Measurements from ENCODE around the gene THAP11.
A peak's percentile ranks its signal among the peaks of the same experiment; 100 is the strongest.

The THAP11 gene

DNA sequence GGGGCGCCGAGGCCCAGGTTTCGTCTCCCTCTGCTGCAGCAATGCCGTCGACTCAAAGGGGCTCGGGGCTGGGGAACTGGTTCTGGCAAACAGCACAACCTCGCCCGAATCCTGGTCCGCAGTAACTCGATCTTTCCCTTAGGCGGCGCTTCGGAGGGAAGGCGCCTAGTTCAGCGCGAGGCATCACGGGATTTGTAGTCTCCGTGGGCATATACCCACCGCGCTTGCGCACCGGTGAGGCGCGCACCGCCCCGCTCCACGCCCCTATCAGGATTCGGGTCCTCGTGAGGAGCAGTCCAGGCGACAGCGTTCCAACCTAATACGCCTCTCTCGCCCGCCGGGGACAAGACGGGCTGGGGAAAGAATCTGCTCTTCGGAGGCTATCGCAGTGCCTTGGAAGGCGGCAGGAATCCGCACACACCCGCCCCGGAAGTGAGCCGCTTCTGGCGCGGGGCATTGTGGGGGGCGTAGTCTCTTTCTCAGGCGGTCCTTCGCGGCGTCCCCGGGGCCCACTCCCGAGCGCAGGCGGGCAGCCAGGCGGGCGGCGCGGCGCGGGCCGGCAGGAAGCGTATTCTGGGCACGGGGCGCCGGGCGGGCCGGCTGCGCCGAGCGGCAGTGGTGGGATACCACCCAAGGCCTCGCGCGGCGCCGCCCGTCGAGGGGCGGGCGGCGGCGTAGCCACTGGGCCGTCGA lies at the start of gene THAP11:
TSS of gene THAP11 (plus strand) at position 505 of the 693 bp plus-strand sequence. CDS start 235 bp downstream, outside the sequence.
- peak; percentile 45 to 100 (median 92) for DNase-seq

DNA sequence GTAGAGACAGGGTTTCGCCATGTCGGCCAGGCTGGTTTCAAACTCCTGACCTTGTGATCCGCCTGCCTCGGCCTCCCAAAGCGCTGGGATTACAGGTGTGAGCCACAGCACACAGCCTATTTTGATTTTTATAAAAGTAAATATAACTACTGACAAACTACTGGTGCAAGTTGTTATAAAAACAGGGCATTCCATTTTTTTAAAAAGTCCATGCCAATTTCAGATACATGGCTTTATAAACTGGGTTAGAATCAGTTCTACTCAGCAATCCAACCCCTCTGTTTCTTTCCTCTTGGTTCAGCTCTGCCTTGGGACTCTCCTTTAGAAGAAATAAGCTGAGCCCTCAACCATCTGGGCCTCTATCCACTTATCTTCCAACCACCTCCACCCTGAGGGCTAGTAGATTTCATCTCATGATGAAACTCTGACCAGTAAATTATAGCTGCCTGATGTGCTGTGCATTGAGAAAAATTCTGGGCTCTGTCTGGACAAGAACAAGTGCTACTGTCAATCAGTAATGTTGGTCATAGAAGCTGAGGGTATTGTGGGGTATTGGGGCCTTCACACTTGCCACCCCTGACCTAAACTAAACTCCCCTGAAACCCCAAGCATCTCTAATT lies 45.9 kb upstream of the THAP11 start:
- no peak for DNase-seq

DNA sequence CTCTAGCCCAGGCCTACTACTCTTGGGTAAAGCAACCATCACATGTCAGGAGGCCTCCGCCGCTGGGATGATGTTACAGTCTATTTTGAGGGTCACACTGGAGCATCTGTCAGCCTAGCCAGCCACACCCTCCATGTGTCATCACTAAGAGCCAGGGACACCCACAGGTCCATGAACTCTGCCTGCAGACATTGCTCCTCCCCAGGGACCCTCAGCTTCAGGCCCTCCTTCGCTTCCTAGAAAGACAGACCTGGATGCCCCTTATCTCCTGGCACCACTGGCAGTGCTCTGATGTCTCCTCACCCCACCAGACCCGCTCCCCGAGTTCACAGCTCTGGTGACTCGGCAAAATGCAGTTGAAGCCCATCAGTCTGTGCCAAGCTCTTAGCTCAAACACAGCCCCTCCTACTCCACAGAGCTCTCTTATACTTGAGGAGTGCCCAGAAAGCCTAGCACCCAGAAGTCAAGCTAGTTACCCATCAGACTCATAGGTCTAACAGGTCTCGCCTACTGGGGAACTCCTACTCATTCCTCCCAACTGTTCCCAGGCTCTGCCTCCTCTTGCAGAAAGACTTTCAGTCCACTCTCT lies 41.7 kb upstream of the THAP11 start:
- no peak for DNase-seq

DNA sequence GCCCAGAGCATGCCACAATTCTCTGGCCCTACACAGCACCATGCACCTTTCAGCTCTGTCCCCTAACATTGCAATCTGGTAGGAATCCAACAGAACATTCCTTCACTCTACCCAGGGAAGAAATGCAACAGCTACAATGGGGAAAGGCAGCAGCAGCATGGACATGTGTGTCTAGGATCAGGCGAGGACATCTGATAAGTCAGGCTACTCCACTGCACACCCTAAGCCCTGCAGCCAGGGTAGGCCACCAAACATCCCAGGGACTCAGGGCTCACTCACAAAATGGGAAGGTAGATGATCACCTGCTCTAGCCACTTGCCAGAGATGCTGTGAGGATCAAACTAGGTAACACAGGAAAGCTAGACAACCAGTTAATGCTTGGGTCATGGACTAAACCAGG lies 40.9 kb upstream of the THAP11 start:
- DNase-seq = no peak

DNA sequence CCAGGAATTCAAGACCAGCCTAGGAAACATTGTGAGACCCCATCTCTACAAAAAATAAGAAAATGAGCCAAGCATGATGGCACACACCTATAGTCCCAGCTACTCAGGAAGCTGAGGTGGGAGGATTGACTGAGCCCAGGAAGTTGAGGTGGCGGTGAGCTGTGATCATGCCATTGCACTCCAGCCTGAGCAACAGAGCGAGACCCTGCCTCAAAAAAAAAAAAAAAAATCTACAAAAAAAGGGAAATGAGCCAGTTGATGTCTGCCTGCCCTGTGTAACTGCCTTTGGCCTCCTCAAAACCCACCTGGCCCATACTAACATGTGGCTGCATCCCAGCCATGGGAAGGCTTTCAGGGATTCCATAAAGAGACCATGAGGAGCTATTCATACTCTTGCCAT lies 40.2 kb upstream of the THAP11 start:
- DNase-seq = no peak

DNA sequence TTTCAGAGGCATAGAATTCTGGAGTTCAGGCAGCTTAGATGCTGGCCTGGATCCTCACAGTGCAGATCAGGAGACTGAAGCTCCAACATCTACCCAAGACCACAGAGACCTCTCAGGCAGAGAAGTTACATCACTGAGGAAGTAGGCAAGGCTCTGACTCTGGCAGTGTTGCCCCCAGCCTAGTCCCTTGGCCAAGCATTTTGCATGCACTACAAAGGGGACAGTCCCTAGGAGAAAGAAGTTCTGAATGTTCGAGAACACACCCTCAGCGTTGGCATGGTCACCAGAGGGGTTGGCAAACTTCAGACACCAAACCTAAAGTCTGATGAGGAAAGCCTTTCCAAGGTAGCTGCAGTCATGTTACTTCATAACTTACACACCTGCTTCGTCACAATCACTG lies 38.2 kb upstream of the THAP11 start:
- no peak for DNase-seq

DNA sequence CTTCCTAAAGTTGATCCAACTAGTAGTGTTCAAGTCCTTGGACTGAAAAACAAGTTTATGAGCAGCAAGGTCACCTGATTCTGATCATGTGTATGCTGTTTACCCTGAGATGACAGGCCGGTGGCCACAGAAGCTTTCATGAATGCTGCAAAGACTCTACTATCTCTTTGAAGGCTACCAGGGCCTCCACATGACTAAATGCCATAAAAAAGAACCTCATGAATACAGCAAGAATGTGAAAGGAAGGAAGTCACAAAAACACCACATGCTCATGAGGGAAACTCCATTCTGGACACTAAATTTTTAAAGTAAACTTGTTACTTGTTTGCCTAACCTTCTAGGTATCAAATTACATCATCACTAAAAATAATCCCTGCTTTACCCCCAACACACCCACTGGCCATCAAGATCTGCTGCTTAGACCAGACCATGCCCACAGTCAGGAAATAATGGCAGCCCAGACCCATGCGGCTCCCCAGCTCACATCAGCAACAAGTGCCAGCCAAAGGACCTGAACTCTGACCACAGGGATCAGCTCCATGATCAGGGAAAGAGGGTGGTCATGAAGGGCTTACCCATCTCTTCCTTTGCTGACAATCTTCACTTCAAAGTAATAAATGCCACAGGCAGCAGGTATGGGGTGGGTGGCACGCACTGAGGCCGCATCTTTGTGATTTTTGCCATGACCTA lies 37.1 kb upstream of the THAP11 start:
- no peak for DNase-seq

DNA sequence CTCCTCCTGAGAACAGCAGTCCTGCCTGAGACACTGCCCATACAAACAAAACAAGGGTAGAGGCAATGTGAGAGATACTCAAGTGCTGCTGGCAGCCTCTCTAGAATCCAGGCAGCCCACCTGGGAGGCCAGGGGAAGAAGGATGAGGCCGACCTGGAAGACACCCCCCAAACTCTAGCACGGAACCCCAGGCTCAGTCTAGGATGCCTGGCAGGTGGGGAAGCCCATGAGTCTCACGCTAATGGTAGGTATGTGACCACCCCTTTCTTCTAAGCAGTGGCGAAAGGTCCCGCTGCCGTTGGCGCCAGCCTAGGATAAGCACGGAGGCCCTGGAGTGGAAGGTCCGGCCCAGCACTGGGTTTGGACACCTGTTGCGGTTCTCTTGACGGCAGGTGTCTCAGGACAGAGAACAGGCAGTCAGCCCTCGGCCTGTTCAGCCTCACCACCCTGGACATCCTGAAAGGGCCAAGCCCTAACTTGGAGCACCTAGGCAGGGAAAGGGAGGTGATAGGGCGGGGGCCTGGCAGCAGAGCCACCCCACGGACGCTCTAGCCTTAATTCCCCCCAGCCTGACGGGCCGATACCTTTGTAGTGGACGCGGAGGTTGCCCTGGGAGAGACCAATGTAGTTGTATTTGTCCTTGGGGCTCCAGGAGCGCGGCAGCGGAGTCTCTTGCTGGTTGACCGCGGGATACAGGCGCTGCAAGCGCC lies 36.2 kb upstream of the THAP11 start:
- peak in 4 of 58 donors; percentile 3 to 48 (median 30) for DNase-seq

DNA sequence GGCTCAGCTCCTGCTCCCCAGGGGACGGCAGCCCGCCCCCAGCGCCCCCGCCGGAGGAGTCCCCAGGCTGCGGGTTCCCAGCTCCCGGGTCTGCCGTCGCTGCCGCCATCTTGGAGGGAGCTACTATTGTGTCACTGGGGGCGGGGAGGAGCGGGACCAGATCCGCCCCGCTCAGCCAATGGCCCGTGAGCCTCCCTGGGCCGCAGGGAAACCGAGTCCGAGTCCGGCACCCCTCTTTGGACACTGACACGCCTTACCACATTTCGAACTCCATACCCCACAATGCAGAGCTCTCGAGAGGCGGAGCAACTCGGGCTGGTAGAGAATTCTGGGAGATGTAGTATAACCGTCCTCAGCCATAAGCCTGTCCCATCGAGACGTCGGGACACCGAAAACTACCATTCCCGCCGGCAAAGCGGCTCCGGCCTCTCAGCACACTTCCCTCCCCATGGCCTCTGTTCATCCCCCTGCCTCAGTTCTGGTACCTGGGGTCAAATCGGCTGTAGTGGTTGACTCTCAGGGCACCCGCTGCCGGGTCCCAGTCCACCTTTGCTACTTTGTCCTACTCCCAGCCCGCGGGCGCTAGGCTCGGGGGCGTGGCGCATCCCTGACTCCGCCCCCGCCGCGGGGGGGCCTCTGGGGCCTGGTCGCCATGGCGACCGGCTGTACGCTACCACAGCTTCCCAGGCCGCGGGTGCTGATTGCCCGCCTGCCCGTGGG lies 35.5 kb upstream of the THAP11 start, which contains the start of the genes RANBP10 and TSNAXIP1:
TSS of gene RANBP10 (minus strand) at position 133 of the 720 bp plus-strand sequence. CDS start at position 109, 24 bp downstream.
TSS of gene TSNAXIP1 (plus strand) at position 462 of the 720 bp plus-strand sequence. CDS start 261 bp downstream, outside the sequence.
- peak; percentile 61 to 100 (median 98) for DNase-seq

DNA sequence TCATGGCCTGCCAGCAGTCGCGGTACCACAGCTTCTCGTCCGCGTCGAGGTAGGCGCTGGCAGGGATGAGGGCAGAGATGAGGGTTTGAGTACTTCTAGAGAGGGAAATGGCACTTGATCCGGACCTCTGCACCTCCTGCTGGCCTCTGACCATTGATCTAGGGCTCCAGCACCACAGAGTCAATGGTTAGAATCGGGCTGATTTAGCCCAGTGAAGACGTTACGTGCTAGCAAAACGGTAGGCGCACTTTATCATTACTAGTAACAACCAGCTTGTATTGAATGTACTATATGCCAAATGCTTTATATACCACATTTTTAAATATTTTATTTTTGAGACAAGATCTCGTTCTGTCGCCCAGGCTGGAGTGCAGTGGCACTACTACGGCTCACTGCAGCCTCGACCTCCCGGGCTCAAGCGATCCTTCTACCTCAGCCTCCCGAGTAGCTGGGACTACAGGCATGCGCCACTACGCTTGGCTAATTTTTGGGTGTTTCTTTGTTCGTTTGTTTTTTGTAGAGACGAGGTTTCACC lies 34.9 kb upstream of the THAP11 start:
- DNase-seq = no peak

DNA sequence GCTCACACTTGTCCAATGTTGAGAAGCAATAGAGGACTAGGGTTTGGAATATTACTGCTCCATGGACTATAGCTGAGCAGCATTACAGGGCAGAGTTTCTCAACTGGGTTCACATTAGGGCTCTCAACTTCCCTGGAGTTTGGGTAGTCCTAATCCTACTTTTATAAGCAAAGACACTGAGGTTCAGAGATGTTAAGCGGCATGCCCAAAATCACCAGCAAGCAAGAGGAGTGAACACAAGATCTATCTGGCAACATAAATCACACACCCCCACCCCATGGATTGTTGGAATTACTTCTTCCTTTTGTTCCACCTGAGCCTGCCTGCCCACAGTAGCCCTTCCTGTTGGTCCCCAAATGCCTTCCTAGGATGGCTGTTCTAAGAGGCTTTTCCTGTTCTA lies 30.2 kb upstream of the THAP11 start:
- no peak for DNase-seq

DNA sequence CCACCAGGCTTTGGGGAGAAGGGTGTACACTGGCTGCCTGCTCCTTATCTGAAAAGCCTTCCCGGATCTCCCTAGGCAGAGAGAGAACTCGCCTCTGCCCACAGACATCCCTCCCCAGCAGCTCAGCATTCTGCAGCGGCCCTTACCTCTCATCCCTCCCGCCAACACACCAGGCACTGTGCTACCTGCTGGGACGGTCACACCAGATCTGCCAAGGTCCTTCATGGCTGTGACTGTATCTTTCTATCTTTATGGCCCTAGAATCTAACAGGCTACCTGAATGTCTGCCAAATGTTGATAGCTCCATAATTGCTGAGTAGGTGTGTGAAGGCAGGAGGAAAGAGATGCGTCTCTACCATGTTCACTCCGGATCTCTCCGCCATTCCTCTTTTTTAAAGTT lies 27.6 kb upstream of the THAP11 start:
- no peak for DNase-seq

DNA sequence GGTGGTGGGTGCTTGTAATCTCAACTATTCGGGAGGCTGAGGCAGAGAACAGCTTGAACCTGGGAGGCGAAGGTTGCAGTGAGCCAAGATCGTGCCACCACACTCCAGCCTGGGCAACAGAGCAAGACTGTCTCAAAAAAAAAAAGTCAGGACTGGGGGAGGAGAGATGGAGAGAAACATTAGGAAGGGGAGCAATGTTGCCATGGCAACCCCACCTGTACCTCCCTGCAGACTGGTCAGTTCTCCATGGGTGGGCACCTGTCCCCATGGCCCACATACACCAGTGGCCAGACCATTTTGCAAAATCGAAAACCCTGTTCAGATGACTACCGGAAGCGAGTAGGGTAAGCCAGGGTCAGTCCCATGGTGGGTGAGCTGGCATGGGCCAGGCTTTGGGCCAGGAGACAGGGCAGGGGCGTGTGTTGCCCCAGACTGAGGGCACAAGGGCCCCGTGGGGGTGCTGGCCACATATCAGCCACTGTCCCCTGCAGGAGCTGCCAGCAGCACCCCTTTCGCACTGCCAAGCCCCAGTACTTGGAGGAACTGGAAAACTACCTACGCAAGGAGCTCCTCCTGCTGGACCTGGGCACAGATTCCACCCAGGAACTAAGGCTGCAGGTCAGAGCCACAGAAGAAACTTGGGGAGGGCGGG lies 21.4 kb upstream of the THAP11 start:
- DNase-seq = no peak

DNA sequence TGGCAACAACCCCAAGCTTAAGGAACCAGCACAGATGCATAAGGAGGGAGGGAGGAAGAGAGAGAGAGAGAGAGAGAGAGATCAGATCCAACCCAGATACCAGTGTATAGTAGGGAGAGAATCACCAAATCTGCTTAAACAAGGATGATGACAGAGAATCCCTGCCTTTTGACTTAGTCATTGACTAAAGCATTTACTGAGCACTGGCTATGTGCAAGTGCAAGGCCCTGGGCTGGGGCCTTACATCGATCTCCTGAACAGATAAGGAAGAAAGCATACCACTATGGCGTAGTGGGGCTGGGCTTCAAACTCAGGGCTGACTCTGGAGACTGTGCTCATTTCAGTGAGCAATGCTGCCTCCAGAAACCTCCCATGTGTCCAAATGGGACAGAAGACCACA lies 19.6 kb upstream of the THAP11 start:
- no peak for DNase-seq

DNA sequence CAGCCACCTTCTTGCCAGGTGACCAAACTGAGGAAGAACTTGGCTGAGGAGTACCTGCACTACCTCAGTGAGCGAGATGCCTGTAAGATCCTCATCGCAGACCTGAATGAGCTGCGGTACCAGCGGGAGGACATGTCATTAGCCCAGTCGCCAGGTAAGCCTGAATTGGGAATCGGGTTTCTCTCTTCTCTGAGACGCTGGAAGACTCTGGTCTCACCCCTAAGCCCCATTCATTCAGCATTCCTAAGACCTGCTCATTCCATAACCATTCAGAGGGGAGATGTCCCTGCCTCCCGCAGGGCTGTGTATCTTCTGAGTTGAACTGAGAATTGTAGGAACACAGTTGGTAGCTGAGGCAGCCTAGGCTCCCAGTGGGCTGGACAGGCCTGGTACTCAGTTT lies 17.0 kb upstream of the THAP11 start:
- DNase-seq = no peak

DNA sequence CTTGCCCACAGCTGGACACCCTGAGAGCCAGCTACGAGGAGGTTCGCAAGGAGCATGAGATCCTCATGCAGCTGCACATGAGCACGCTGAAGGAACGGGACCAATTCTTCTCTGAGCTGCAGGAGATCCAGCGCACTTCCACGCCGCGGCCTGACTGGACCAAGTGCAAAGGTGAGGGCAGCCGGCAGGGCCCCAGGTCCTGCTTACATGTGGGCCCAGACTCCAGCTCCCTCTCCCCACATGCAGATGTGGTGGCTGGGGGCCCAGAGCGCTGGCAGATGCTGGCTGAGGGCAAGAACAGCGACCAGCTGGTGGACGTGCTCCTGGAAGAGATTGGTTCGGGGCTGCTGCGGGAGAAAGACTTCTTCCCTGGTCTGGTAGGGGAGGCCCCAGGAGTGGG lies 16.2 kb upstream of the THAP11 start:
- DNase-seq = no peak

DNA sequence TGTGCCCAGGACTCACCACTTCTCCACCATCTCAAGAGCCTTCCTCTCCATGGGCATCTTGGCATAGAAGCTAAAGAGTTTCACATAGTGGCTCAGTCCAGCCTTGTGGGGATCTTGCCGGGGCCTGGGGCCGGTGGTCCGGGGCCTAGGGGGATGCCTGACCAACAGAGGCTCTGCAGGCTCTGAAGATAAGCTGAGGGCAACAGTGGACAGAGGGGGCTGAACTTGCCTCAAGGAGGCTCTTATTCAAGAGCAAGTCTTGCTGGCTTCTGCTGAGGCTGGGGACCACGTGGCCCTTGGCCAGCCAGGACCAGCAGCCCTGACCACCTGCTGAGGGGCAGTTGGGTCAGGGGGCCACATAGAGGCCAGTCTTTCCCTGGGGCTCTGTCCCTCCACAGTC lies 13.5 kb upstream of the THAP11 start:
- no peak for DNase-seq

DNA sequence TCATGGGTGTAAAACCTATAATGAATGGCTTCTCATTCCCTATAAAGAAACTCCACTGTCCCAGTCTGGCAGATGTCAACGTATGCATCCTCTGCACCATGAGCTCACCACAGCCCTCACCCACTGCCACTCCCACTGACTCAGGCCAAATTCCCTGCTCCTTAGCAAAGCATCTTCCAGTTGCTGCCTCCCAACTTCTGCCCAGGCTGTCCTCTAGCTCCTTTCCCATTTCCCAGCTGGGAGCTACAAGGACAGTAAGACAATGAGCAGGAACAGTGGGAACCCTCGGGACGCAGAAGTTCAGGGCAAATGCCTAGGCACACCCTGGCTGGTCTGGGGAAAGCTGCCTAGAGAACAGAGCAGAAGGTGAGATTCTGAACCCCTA lies 9.1 kb upstream of the THAP11 start:
- DNase-seq = no peak

DNA sequence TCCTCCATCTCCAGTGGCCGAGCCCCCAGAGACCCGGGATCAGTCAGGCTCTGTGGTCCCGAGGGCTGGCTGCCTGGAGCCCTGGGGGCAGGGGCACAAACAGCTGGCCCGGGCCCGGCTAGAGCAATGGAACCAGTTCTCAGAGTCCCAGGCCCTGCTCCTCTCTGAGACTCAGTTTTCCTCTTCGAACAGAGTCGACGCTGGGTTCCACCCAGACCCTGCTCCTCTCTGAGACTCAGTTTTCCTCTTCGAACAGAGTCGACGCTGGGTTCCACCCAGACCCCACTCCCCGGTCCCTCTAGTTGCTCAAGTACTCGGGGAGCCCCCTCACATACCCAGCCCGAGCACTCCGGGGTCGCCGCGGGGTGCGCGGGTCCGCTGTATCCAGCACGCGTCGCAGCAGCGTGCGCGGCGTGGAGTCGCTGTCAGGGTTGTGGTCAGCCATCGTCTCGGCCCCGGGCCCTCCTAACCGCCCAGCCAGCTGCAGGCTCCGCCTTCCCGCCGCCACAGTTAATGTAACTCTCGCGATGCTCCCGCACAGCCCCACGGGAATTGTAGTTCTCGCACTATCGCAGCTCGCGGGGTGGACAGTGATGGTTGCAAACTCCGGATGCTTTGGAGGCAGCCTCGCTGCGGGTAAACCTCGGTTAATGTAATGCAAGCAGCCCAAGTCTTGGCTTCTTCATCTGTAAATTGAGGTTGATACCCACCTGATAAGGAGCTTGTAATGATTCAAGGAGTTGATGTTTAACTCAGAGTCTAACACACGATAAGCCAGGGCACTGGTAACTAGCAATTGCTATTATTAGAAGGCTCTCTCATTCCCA lies 8.5 kb upstream of the THAP11 start:
- DNase-seq = peak; percentile 24 to 96 (median 83)

Measured in anterior cingulate cortex (tissue), 58 donors.